ENCODE measurements around the gene GPR162. TPM values are rescaled to one million over a fixed set of nuclear protein-coding genes. Genes with fewer than 3 reads are reported as not detected.

The GPR162 gene, protein sequence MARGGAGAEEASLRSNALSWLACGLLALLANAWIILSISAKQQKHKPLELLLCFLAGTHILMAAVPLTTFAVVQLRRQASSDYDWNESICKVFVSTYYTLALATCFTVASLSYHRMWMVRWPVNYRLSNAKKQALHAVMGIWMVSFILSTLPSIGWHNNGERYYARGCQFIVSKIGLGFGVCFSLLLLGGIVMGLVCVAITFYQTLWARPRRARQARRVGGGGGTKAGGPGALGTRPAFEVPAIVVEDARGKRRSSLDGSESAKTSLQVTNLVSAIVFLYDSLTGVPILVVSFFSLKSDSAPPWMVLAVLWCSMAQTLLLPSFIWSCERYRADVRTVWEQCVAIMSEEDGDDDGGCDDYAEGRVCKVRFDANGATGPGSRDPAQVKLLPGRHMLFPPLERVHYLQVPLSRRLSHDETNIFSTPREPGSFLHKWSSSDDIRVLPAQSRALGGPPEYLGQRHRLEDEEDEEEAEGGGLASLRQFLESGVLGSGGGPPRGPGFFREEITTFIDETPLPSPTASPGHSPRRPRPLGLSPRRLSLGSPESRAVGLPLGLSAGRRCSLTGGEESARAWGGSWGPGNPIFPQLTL
- total RNA-seq: 0.30 and 0.80 TPM in 2 replicates

DNA sequence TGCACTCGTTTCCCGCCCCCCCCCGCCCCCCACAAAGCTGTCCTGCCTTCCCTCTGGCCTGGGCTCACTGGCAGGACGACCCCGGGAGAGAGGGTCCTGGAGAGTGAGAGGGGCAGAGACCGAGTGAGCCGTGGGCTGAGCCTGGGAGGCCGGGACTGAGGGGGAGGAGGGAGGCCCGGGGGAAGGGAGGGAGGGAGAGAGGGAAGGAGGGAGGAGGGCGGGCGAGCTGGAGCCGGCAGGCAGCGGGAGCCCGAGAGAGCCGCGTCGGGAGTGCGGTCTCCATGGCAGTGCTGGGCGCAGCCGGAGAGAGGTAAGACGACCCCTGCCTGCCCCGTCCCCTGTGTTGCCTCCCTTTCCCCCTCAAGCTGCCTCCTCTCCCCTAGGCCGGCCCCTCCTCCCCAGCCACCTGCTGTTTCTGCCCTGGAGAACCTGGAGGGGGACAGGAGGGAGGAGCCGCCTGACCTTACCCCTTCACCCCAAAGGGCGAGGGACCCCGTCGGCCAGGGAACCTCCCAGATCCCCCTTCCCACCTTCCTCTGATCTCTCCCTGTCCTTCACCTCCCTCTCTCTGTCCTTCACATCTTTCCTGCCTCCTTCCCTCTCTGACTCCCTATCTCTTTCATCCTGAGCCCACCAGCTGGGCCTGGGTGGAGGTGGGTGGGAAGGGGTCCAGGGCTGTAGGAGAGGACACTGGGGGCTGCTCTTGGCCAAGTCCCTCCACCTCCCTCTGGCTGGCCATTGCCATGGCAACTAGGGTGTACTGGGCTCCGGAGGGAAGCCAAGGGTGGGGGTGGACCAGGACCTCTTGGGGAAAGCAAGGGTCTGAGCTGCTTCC, at the start of gene GPR162:
TSS of gene GPR162 (plus strand) at position 231 of the 835 bp plus-strand sequence. CDS start 2,078 bp downstream, outside the sequence.

DNA sequence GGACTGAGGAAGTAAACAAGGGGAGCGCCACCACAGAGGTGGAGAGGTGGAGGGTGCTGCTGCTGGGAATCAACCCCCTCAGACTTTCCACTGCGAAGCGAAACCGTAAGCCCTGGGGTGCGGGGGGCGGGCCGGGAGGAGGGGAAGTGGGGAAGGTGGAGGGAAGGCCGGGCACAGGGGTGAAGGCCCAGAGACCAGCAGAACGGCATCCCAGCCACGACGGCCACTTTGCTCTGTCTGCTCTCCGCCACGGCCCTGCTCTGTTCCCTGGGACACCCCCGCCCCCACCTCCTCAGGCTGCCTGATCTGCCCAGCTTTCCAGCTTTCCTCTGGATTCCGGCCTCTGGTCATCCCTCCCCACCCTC, 49.3 kb upstream of the GPR162 start, which contains the start of gene LAG3:
TSS of gene LAG3 (plus strand) at position 190 of the 365 bp plus-strand sequence. CDS start 333 bp downstream, outside the sequence.

DNA sequence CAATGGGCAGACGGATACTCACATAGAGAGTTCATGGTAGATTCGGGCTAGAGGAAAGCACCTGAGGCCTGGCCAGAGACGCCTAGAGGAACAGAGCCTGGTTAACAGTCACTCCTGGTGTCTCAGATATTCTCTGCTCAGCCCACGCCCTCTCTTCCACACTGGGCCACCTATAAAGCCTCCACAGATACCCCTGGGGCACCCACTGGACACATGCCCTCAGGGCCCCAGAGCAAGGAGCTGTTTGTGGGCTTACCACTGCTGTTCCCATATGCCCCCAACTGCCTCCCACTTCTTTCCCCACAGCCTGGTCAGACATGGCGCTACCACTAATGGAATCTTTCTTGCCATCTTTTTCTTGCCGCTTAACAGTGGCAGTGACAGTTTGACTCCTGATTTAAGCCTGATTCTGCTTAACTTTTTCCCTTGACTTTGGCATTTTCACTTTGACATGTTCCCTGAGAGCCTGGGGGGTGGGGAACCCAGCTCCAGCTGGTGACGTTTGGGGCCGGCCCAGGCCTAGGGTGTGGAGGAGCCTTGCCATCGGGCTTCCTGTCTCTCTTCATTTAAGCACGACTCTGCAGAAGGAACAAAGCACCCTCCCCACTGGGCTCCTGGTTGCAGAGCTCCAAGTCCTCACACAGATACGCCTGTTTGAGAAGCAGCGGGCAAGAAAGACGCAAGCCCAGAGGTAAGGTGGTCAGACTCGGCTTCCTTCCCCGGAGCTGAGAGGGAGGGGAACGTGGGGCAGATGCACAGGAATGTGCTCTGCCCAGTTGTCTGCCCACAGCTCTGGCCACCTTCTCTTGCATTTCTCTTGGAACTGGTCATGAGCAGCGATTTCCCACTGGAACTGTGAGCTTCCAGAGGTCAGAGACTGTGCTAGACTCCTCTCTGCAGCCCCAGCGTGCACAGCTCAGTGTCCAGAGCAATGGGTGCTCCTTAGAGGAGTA, 32.4 kb upstream of the GPR162 start, which contains the start of gene CD4:
TSS of gene CD4 (plus strand) at position 557 of the 953 bp plus-strand sequence. CDS start 10,611 bp downstream, outside the sequence.

DNA sequence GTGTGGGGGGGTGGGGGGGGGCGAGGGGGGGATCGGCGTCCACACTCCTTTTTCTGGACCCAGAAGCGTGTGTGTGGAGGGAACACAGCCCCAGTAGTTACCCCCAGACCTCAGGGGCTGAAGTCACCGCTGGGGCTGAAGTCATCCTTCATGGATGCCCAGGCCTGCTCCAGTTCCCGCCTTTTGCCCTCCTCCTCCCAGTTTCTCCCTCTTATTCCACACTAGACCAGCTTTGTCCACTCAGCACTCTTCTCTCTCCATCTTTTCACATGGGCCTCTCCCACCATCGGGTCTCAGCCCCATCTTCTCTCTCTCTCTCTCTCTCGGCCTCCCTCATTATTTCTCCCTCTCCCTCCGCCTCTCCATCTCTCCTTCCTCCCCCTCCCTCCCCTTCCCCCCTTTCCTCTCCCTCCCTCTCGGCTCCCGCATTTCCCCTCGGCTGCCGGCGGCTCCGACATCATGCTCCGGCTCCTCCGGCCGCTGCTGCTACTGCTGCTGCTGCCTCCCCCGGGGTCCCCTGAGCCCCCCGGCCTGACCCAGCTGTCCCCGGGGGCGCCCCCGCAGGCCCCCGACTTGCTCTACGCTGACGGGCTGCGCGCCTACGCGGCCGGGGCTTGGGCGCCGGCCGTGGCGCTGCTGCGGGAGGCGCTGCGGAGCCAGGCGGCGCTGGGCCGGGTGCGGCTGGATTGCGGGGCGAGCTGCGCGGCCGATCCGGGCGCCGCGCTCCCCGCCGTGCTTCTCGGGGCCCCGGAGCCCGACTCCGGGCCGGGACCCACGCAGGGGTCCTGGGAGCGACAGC, 6.6 kb downstream of the GPR162 start, which contains the start of gene P3H3:
TSS of gene P3H3 (plus strand) at position 426 of the 799 bp plus-strand sequence. CDS start at position 460, 34 bp downstream.

DNA sequence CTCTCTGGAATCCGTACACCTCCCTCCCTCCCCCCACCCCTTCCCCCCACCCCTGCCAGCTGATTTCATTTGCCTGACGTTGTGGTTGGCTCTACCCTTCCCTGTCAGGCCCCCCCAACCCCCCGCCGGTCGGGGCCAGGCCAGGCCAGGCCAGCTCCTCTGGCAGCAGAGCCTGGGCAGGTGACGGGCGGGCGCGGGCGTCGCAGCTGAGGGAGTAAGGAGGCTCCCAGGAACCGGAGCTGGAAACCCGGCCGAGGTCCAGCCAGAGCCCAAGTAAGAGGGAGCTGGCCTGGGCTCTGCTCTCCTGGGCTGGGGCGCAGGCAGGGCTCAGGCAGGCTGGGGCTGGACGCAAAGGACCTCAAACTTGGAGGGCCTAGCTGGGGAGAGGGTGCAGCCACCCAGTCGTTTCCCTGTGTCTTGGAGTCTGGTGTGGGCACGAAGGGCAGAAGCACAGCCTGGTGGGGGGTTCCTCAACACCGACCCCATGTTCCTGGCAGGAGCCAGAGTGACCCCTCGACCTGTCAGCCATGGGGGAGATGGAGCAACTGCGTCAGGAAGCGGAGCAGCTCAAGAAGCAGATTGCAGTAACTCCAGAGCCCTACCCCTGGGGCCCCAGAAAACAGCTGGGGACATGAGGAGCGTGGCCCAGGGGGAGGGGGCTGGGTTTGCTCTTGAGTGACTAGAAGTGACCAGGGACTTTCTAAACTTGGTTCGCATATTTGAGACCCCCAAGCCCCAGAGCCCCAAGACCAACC, 19.3 kb downstream of the GPR162 start, which contains the start of gene GNB3:
TSS of gene GNB3 (plus strand) at position 165 of the 755 bp plus-strand sequence. CDS start at position 528, 363 bp downstream.

DNA sequence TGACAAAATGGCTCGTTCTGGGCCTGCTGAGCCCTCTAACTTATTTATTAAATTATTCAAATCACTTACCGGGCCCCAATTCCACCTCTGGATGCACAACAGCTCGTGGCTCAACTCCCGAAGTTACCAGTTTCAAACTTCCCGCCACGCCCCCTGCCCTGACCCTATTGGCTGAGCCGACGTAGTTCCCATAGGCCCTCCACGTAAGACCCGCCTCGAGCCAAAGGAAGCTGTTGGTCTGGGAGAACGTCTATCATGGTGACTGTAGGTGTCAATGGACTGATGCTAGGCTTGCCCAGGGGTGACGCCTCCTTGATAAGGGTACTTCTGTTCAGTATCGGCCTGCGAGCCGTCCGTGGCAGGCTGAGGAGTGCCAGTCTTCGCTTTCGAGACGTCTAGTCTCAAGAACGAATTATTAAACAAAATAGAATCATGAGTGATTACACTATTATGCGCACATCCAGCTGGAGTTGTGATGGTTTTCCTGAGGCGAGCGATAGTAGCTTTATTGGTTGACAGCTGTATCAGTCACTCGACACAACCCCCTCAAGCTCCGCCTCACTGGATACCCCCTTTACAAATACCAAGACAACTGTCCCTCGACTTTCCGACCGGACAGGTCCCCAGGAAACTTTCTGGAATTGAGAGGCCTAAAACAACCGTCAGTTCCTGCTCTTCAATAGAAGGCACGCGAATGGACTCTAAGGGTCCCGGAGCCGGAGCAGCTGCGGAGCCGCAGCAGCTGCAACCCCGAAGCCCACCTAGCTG, 29.7 kb downstream of the GPR162 start, which contains the start of gene CDCA3:
TSS of gene CDCA3 (minus strand) at position 134 of the 768 bp plus-strand sequence. CDS start 334 bp downstream, outside the sequence.

DNA sequence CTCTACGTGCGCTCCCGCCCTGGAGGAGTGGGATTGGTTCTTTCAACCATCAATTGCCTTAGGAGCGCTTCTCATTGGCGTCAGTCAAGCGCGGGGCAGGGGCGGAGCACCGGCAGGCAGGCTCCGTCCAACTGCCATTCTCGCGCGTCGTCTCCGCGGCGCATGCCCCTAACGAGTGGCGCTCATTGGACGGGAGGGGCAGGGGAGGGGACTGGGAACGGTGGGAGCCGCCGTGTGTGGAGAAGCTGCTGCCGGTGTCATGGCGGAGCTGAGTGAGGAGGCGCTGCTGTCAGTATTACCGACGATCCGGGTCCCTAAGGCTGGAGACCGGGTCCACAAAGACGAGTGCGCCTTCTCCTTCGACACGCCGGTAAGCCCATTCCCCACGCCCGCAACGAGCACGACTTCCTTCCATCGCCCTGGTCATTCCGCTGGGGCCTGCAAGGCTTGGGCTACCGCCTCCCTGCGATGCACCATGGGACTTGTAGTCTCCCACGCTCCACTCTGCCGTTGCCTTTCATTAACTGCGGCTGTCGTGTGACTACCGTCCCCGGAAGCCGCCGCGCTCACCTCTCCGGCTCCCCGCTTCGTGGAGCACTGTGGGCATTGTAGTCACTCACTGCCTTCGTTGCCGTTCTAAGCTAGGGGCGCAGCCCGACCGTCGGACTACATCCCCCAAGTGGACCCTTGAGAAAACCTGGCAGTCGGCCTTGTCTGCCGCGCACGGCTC, 30.5 kb downstream of the GPR162 start, which contains the start of gene USP5:
TSS of gene USP5 (plus strand) at position 230 of the 730 bp plus-strand sequence. CDS start at position 260, 30 bp downstream.

DNA sequence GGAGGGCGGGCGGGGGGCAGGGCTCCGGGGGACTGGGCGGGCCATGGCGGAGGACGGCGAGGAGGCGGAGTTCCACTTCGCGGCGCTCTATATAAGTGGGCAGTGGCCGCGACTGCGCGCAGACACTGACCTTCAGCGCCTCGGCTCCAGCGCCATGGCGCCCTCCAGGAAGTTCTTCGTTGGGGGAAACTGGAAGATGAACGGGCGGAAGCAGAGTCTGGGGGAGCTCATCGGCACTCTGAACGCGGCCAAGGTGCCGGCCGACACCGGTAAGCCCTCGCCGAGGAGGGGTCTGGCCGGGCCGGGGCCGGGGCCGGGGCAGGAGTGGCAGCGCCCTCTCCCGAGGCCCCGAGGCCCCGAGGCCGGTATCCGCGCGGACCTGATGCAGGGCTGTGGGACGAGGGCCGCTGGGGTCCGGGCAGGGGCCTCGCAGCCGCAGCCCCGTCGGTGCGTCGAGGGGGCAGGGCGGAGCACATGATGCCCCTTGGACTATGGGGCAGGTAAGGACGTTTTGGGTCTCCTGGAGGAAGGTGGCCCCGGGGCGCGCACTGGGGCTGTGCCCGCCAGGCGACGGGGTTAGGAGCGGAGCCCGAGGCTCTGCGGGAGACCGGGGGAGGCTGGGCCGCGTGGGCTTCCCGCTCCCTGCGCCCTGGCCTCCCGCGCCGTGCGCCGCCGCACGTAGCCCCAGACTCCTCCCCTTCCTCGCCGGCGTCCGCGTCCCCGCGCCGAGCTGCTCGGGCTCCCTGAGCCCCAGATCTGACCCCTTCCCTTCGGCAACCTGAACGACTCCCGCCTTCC, 46.0 kb downstream of the GPR162 start, which contains the start of gene TPI1:
TSS of gene TPI1 (plus strand) at position 119 of the 798 bp plus-strand sequence. CDS start at position 155, 36 bp downstream.

DNA sequence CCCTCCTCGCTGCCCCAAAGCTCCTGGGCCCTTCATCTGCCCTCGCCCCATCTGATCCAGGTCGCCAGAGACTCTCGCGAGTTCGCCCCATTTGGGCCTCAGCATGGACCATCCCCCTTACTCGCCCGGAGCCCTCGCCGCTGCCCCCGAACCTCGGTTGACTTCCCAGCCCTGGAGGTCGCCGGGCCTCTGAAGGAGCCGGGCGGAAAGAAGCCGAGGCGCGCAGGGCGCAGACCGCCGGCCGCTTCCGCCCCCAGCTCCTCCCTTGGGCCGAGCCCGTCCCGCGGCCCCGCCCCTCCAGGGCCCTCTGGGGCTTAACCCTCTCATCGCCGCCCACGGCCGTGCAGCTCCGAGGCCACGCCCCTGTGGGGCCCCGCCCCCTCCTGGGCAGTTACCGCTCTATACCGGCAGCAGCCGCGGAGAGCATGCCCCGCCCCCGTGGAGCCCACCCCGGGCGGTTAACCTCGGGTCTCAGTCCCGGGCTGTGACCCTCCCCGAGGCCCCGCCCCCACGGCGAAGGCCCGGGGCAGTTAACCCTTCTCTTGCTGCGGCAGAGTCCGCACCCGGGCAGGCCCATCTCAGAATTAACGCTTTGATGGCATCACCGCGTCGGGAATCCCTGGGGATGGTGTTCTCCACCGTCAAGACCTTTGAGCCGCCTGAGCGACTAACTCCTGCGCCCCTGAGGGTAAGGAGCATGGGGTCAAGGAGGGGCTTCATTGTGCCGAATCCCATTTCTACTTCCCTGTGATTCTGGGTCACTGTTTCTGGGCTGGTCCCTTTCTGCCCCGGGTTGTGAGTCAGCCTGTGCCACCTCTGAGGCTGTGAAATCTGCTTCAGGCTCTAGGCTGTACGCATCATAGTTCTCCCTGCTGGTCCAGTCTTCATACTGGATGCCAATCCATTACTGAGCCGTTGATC, 51.7 kb downstream of the GPR162 start, which contains the start of gene SPSB2:
TSS of gene SPSB2 (minus strand) at position 210 of the 921 bp plus-strand sequence. CDS start 402 bp downstream, outside the sequence.

Other genes with a start within 250 kb of the GPR162 start
- 168 and 192 TPM in 2 replicates for gene CHD4, start 214.4 kb upstream of the GPR162 start, total RNA-seq
- gene LPAR5, start 185.9 kb upstream of the GPR162 start, total RNA-seq: not detected in 2 replicates
- 0.27 and 0.84 TPM in 2 replicates for gene ACRBP, start 174.4 kb upstream of the GPR162 start, total RNA-seq
- gene ING4, start 158.7 kb upstream of the GPR162 start, total RNA-seq: 21.2 and 25.4 TPM in 2 replicates
- gene ZNF384, start 132.4 kb upstream of the GPR162 start, total RNA-seq: 14.1 and 27.2 TPM in 2 replicates
- gene PIANP, start 121.0 kb upstream of the GPR162 start, total RNA-seq: not detected in 2 replicates
- 68.9 and 69.7 TPM in 2 replicates for gene COPS7A, start 97.8 kb upstream of the GPR162 start, total RNA-seq
- gene MLF2, start 68.7 kb upstream of the GPR162 start, total RNA-seq: 165 and 177 TPM in 2 replicates
- 164 and 173 TPM in 2 replicates for gene PTMS, start 55.5 kb upstream of the GPR162 start, total RNA-seq
- 0.13 TPM in 1 of 2 replicates, not detected in the other for gene LAG3, start 49.3 kb upstream of the GPR162 start, total RNA-seq
- gene CD4, start 32.3 kb upstream of the GPR162 start, total RNA-seq: not detected in 2 replicates
- gene P3H3, start 6.6 kb downstream of the GPR162 start, total RNA-seq: 7.5 and 8.8 TPM in 2 replicates
- 0.10 and 0.20 TPM in 2 replicates for gene GNB3, start 19.1 kb downstream of the GPR162 start, total RNA-seq
- gene CDCA3, start 29.5 kb downstream of the GPR162 start, total RNA-seq: 55.0 and 56.9 TPM in 2 replicates
- gene USP5, start 30.3 kb downstream of the GPR162 start, total RNA-seq: 80.9 and 87.7 TPM in 2 replicates
- gene TPI1, start 45.7 kb downstream of the GPR162 start, total RNA-seq: 1,010 and 1,150 TPM in 2 replicates
- gene SPSB2, start 51.5 kb downstream of the GPR162 start, total RNA-seq: 3.2 and 3.9 TPM in 2 replicates
- gene LRRC23, start 83.0 kb downstream of the GPR162 start, total RNA-seq: 2.8 and 7.1 TPM in 2 replicates
- gene ENO2, start 92.8 kb downstream of the GPR162 start, total RNA-seq: 6.2 and 6.9 TPM in 2 replicates
- gene ATN1, start 106.1 kb downstream of the GPR162 start, total RNA-seq: 12.5 and 17.1 TPM in 2 replicates
- not detected in 2 replicates for gene RNU7-1, start 122.0 kb downstream of the GPR162 start, total RNA-seq
- 214 and 226 TPM in 2 replicates for gene C12orf57, start 122.2 kb downstream of the GPR162 start, total RNA-seq
- 1.2 and 5.3 TPM in 2 replicates for gene PTPN6, start 129.5 kb downstream of the GPR162 start, total RNA-seq
- 293 and 304 TPM in 2 replicates for gene PHB2, start 148.8 kb downstream of the GPR162 start, total RNA-seq
- gene EMG1, start 149.1 kb downstream of the GPR162 start, total RNA-seq: 51.5 and 63.6 TPM in 2 replicates
- 25.5 and 28.0 TPM in 2 replicates for gene LPCAT3, start 196.7 kb downstream of the GPR162 start, total RNA-seq
- 0.27 and 0.79 TPM in 2 replicates for gene C1S, start 238.9 kb downstream of the GPR162 start, total RNA-seq

All from mammary microvascular endothelial cell (primary cell).